Measurements from ENCODE around the gene MOCS1. TPM values are rescaled to one million over a fixed set of nuclear protein-coding genes. Genes with fewer than 3 reads are reported as not detected.

Gene MOCS1
- total and polyA plus RNA-seq, 2 experiments from 2014 or later, result 17.2 to 28.1 TPM

GRCh38 chr6:39902136-39902535 lies 32.1 kb downstream of the MOCS1 start (continued):
- TF ChIP-seq, protein P1, sequence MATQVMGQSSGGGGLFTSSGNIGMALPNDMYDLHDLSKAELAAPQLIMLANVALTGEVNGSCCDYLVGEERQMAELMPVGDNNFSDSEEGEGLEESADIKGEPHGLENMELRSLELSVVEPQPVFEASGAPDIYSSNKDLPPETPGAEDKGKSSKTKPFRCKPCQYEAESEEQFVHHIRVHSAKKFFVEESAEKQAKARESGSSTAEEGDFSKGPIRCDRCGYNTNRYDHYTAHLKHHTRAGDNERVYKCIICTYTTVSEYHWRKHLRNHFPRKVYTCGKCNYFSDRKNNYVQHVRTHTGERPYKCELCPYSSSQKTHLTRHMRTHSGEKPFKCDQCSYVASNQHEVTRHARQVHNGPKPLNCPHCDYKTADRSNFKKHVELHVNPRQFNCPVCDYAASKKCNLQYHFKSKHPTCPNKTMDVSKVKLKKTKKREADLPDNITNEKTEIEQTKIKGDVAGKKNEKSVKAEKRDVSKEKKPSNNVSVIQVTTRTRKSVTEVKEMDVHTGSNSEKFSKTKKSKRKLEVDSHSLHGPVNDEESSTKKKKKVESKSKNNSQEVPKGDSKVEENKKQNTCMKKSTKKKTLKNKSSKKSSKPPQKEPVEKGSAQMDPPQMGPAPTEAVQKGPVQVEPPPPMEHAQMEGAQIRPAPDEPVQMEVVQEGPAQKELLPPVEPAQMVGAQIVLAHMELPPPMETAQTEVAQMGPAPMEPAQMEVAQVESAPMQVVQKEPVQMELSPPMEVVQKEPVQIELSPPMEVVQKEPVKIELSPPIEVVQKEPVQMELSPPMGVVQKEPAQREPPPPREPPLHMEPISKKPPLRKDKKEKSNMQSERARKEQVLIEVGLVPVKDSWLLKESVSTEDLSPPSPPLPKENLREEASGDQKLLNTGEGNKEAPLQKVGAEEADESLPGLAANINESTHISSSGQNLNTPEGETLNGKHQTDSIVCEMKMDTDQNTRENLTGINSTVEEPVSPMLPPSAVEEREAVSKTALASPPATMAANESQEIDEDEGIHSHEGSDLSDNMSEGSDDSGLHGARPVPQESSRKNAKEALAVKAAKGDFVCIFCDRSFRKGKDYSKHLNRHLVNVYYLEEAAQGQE (IDR thresholded peaks at IDR 0.05; ENCODE audit: unreplicated experiment), result no peak
- TF ChIP-seq POLR2AphosphoS5 (IDR thresholded peaks at IDR 0.05; ENCODE audit: low read depth) (no peak), NANOG (IDR thresholded peaks at IDR 0.05; ENCODE audit: borderline replicate concordance) (no peak)

GRCh38 chr6:39901670-39902069 lies 32.6 kb downstream of the MOCS1 start:
- ATAC-seq (no peak), DNase-seq (ENCODE audit: low spot score) (no peak)
- H3K36me3 ChIP-seq (ENCODE audit: insufficient read depth), result no peaks in the 10 kb centered on the region
- Mint-ChIP-seq H3K4me3 (no peak overlapping the region), H3K36me3 (ENCODE audit: low read depth) (peaks cover 27% of the 10 kb centered on the region), H3K27ac (no peak overlapping the region), H3K9me3 (no peaks in the 10 kb centered on the region), H3K27me3 (ENCODE audit: insufficient read depth, low read depth, poor library complexity) (peaks cover 15% of the 10 kb centered on the region), H3K4me1 (peaks cover 21% of the 10 kb centered on the region)
- no peaks in the 10 kb centered on the region for H4K20me1 ChIP-seq (replicated peaks; ENCODE audit: insufficient read depth)
- TF ChIP-seq EZH2 (IDR thresholded peaks at IDR 0.05; ENCODE audit: low read depth, unreplicated experiment) (no peak), JUNB (IDR thresholded peaks at IDR 0.05; ENCODE audit: unreplicated experiment) (no peak), STAT1 (IDR thresholded peaks at IDR 0.05; ENCODE audit: unreplicated experiment) (no peak)
- TF ChIP-seq, protein P2, sequence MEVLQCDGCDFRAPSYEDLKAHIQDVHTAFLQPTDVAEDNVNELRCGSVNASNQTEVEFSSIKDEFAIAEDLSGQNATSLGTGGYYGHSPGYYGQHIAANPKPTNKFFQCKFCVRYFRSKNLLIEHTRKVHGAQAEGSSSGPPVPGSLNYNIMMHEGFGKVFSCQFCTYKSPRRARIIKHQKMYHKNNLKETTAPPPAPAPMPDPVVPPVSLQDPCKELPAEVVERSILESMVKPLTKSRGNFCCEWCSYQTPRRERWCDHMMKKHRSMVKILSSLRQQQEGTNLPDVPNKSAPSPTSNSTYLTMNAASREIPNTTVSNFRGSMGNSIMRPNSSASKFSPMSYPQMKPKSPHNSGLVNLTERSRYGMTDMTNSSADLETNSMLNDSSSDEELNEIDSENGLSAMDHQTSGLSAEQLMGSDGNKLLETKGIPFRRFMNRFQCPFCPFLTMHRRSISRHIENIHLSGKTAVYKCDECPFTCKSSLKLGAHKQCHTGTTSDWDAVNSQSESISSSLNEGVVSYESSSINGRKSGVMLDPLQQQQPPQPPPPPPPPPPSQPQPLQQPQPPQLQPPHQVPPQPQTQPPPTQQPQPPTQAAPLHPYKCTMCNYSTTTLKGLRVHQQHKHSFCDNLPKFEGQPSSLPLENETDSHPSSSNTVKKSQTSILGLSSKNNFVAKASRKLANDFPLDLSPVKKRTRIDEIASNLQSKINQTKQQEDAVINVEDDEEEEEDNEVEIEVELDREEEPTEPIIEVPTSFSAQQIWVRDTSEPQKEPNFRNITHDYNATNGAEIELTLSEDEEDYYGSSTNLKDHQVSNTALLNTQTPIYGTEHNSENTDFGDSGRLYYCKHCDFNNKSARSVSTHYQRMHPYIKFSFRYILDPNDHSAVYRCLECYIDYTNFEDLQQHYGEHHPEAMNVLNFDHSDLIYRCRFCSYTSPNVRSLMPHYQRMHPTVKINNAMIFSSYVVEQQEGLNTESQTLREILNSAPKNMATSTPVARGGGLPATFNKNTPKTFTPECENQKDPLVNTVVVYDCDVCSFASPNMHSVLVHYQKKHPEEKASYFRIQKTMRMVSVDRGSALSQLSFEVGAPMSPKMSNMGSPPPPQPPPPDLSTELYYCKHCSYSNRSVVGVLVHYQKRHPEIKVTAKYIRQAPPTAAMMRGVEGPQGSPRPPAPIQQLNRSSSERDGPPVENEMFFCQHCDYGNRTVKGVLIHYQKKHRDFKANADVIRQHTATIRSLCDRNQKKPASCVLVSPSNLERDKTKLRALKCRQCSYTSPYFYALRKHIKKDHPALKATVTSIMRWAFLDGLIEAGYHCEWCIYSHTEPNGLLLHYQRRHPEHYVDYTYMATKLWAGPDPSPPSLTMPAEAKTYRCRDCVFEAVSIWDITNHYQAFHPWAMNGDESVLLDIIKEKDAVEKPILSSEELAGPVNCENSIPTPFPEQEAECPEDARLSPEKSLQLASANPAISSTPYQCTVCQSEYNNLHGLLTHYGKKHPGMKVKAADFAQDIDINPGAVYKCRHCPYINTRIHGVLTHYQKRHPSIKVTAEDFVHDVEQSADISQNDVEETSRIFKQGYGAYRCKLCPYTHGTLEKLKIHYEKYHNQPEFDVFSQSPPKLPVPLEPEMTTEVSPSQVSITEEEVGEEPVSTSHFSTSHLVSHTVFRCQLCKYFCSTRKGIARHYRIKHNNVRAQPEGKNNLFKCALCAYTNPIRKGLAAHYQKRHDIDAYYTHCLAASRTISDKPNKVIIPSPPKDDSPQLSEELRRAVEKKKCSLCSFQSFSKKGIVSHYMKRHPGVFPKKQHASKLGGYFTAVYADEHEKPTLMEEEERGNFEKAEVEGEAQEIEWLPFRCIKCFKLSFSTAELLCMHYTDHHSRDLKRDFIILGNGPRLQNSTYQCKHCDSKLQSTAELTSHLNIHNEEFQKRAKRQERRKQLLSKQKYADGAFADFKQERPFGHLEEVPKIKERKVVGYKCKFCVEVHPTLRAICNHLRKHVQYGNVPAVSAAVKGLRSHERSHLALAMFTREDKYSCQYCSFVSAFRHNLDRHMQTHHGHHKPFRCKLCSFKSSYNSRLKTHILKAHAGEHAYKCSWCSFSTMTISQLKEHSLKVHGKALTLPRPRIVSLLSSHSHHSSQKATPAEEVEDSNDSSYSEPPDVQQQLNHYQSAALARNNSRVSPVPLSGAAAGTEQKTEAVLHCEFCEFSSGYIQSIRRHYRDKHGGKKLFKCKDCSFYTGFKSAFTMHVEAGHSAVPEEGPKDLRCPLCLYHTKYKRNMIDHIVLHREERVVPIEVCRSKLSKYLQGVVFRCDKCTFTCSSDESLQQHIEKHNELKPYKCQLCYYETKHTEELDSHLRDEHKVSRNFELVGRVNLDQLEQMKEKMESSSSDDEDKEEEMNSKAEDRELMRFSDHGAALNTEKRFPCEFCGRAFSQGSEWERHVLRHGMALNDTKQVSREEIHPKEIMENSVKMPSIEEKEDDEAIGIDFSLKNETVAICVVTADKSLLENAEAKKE (CRISPR knock-in tag; IDR thresholded peaks at IDR 0.05), result no peak
- TF ChIP-seq, protein P3, sequence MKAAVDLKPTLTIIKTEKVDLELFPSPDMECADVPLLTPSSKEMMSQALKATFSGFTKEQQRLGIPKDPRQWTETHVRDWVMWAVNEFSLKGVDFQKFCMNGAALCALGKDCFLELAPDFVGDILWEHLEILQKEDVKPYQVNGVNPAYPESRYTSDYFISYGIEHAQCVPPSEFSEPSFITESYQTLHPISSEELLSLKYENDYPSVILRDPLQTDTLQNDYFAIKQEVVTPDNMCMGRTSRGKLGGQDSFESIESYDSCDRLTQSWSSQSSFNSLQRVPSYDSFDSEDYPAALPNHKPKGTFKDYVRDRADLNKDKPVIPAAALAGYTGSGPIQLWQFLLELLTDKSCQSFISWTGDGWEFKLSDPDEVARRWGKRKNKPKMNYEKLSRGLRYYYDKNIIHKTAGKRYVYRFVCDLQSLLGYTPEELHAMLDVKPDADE (IDR thresholded peaks at IDR 0.05), result no peak
- TF ChIP-seq, protein P1 (IDR thresholded peaks at IDR 0.05; ENCODE audit: unreplicated experiment), result no peak
- TF ChIP-seq, protein P4, sequence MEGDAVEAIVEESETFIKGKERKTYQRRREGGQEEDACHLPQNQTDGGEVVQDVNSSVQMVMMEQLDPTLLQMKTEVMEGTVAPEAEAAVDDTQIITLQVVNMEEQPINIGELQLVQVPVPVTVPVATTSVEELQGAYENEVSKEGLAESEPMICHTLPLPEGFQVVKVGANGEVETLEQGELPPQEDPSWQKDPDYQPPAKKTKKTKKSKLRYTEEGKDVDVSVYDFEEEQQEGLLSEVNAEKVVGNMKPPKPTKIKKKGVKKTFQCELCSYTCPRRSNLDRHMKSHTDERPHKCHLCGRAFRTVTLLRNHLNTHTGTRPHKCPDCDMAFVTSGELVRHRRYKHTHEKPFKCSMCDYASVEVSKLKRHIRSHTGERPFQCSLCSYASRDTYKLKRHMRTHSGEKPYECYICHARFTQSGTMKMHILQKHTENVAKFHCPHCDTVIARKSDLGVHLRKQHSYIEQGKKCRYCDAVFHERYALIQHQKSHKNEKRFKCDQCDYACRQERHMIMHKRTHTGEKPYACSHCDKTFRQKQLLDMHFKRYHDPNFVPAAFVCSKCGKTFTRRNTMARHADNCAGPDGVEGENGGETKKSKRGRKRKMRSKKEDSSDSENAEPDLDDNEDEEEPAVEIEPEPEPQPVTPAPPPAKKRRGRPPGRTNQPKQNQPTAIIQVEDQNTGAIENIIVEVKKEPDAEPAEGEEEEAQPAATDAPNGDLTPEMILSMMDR (conservative IDR thresholded peaks at IDR 0.05; ENCODE audit: low read depth in 2 of 2), result no peak
- H3K4me2 ChIP-seq, result no peak overlapping the region
- no peak overlapping the region for H3K4me3 ChIP-seq
- H3K27me3 ChIP-seq (ENCODE audit: insufficient read depth), result no peaks in the 10 kb centered on the region
- H3K27ac ChIP-seq (ENCODE audit: low read depth), result no peak overlapping the region
- H3K4me1 ChIP-seq (ENCODE audit: insufficient read depth), result peaks cover 16% of the 10 kb centered on the region
- H3K9me2 ChIP-seq (ENCODE audit: insufficient read depth), result peaks cover 15% of the 10 kb centered on the region; the same call in 1 of the 2 replicates
- H3K79me2 ChIP-seq (replicated peaks; ENCODE audit: insufficient read depth), result no peaks in the 10 kb centered on the region
- H2AFZ ChIP-seq, result no peak overlapping the region
- H3F3A ChIP-seq (replicated peaks; ENCODE audit: low read depth), result no peaks in the 10 kb centered on the region
